ENCODE results near the gene KLK15.
"Not testable (repeated sequence)": the region's sequence is repeated elsewhere in the genome, so short reads cannot be mapped to it uniquely, and the experiment has no call there.

Gene KLK15

DNA sequence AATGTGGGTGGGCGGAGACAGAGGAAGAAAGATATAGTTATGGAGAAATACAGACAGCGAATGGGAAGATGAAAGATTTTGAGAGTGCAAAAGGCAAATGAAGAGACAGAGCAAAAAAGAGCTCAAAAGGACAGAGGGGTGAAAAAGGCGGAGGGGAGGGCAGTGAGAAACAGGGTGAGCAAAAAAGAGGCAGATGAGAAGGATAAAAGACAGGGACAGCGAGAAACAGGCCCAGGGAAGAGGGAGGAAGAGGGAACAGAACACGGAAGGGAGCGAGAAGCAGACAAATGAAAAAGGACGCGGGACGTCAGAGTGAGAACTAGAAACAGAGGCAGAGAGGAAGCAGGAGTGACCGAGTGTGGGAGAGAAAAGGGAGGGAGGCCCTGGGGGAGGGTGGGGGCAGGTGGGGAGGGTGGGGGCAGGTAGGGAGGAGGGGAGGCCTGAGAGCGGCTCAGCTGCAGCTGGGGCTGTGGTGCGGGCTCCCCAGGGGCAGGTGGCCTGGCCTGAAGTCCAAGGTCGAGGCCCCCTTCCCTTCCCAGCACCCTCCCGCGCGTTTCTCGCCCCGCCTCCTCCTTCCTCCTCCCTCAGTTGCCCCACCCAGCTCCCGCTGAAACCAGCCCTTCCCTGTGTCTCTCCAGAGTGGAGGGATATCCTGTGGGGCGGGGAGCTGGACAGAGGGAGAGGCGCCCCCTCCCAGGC lies 12.7 kb downstream of the KLK15 start:
- no peak for DNase-seq (ENCODE audit: low read depth)

DNA sequence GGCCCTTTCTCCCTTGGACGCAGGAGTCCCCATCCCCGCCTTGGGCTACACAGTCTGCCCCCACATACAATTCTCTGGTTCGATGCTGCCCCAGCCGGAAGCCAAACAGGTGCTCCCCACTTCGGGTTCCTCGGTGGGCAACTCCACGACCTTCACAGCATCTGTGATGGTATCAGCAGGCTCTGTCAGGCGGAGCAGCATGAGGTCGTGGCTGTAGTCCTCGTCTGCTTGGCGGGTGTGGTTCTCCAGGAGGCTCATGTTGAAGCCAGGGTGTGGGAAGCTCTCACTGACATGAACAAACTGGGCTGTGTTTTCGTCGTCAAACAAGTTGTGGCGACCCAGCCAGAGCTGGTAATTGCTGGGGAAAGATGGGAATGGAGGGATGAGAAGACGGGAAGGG lies 13.3 kb downstream of the KLK15 start:
- DNase-seq (ENCODE audit: low read depth), result no peak

DNA sequence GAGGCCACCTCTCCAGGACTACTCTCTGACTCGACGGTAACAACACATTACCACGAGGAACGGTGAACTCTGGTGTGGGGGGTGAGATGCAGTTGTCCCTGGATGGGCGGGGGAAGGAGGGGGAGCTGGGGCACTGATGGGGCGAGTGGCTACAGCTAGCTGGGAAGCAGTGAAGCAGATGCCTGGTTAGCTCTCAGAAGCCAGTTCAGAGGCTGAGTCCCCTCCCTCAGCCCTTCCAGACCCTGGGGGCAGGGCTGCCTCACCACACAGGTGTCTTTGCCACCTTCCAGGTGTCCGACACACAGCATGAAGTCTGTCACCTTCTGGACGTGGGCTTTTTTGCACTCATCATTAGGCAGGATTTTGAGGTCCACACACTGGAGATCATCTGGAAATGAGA lies 13.7 kb downstream of the KLK15 start:
- no peak for DNase-seq (ENCODE audit: low read depth)

DNA sequence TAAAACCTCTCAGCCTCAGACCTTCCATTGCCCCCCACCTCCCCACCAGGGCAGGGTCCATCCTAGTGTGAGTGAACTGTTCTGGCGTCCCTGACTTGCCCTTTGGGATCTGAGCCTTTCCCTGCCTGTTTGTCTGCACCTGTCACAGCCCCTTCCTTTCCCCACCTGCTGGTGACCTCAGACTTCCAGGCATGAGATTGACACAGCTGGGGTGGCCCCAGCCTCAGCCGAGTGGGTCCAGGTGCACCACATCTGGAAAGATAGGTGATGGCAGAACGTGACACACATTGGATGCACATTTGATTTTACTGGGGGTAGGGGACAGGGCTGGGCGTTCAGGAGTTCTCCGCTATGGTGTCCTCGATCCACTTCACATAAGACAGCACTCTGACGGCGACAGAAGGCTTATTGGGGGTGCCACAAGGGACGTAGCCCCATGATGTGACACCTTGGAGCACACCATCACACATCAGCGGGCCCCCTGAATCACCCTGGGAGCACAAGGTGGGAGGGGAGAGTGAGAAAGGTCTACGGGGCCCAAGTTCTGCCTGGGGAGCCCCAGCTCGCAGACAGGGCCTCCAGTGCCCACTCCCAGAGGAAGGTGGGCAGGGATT lies 14.4 kb downstream of the KLK15 start:
- DNase-seq (ENCODE audit: low read depth), result no peak

DNA sequence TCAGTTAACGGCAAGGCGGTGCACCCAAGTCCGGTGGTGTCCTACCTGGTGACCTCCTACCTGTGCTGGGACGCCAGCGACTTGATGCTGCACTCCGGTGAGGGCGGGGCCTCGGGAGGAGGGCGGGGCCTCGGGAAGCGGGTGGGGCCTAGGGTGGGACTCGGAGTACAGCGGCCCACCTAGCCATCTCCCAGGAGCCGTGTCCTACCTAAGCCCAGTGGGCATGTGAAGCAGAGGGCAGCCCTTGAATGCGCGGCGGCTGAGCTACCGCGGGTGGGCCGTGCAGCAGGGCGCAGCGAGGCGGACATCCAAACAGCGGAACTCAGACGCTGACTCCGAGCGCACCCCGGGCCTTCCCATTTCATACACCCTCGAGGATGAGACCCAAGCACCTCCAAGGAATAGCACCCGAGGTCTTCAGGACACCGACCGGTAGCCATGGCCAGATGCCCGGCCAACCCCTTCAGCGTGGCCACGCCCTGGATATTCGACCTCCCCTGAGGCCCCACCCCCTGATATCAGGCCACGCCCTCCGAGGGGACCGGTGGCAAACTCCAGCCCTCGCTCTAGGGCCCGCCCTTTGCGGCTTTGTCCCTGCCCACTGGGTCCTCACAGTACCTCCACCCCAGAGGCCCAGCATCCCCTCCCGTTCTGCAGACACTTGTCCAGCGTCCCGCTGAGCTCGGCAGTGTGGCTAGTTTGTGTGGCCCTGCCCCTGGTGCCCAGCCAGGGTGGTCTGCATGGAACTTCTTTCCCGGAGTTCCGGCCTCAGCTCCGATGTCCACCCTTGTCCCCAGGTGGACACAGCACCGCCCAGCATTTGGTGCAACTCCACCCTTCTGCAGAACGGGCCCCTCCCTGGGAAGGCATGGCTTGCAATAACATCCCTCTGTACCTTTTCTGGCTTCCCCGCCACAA lies 15.2 kb downstream of the KLK15 start:
- no peak for DNase-seq (ENCODE audit: low read depth)

DNA sequence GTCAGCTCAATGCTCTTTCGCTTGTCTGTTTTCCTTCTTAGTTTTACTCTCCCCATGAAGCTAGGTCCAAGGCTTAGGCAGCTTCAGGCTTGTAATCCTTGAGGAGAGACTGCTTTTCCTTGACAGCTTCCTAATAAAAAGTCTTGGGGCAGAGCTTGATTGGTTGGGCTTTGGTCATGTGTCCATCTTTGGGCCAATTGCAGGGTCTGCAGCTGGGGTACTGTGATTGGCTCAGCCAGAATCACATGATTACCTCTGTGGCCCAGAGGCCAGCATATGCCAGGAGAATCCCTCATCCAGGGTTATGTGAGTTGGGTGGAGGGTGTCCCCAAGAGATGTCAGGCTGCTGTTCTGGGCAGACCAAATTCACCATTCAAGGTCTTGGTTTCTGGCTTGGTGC lies 17.9 kb downstream of the KLK15 start:
- no peak for DNase-seq (ENCODE audit: low read depth)

DNA sequence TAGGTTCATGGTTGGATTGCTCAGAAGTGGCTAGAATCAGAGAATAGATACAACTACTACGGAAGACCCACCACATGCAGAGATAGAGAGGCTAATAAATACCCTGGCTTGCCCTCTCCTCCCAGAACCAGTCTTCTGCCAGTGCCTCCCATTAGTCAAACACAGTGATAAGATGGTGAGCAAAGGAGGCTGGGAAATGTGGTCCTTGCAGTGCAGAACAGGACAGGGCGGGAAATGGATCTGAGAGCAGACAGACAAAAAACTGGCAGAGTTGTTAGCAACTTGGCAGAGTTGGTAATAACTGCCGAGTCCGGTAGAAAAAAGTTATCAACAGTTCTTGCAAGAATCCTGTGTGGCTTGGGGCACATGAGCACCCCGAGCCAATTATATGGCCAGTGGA lies 18.5 kb downstream of the KLK15 start:
- no peak for DNase-seq (ENCODE audit: low read depth)

DNA sequence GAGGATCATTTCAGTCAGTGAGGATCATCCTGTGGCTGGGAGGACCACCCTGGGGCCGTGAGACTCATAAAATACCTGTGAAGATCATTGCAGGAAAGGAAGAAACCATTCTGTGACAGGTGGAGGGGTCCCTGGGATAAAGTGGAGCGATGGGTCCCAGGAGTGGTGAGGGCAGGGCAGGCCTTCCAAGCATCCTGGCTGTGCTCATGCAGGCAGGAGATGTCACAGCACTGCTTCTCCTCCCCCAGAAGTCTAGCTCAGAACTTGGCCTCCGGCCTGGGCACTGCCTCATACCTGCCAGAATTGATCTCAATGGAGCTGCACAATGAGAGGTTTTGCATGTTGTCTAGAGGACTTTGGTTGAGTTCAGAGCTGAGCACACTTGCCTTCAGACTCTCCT lies 20.9 kb downstream of the KLK15 start:
- DNase-seq (ENCODE audit: low read depth), result no peak

DNA sequence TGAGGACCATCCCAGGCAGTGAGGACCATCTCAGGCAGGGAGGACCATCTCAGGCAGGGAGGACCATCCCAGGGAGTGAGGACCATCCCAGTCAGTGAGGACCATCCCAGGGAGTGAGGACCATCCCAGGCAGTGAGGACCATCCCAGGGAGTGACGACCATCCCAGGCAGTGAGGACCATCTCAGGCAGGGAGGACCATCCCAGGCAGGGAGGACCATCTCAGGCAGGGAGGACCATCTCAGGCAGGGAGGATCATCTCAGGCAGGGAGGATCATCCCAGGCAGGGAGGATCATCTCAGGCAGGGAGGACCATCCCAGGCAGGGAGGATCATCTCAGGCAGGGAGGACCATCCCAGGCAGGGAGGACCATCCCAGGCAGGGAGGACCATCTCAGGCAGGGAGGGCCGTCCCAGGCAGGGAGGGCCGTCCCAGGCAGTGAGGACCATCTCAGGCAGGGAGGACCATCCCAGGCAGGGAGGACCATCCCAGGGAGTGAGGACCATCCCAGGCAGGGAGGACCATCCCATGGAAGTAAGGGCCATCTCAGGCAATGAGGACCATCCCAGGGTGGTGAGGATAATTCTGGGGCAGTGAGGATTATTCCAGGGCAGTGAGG lies 21.6 kb downstream of the KLK15 start:
- DNase-seq (ENCODE audit: low read depth), result not testable (repeated sequence)

DNA sequence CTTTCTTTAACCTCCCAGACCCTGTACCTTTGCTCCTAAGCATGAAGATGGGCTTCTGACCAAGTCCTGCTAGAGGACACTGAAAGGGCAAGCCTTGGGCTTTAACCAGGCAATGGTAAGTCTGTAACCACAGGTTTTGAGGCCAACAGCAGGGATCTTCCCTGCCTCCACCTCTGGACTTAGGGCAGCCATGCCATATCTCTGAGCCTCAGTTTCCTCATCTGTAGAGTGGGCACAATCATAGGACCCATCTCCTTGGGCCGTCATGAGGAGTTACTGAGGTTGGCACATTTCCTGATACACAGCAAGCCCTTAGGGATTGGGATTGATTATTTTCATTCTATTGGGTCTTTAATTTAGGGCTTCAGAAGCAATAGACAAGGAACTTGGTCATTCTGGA lies 24.5 kb downstream of the KLK15 start:
- DNase-seq (ENCODE audit: low read depth), result no peak

DNA sequence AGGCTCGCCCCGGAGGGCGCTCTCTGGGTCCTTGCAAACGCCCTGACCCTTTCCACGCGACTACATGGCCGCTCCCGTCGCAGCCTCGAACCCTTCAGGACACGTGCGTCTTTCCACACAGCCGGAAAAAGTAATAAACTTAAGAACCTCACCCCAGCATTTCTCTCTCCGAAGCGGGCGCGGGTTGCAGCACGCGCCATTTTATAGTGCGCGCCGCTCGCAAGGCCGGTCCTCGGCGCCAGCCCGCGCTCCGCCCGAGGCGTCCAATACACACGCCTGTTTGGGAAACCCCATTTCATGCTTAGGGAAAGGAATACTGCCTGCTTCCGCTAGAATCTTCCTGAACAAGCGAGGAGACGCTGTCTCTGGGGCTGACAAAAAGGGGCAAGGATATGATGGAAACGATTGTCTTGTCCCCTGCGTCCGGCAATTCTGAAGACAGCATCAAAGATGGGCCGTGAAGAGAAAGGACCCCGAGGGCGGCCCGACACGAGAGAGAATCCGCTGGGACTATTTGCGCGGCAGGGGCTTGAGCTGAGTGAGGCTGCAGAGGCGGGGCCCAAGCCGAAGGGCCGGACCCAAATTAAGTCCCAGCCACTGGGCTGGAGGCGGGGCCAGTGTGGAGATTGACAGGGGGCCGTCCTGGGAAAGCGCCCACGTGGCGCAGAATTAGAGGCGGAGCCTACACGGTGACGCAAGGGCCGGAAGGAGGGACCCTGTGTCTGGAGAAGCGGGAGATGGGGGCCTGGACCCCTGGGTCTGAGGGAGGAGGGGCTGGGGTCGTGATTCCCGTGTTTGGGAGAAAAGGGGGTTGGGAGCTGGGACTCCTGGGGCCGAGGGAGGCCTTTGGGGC lies 28.7 kb downstream of the KLK15 start:
- peak; percentile 97 for DNase-seq (ENCODE audit: low read depth)

DNA sequence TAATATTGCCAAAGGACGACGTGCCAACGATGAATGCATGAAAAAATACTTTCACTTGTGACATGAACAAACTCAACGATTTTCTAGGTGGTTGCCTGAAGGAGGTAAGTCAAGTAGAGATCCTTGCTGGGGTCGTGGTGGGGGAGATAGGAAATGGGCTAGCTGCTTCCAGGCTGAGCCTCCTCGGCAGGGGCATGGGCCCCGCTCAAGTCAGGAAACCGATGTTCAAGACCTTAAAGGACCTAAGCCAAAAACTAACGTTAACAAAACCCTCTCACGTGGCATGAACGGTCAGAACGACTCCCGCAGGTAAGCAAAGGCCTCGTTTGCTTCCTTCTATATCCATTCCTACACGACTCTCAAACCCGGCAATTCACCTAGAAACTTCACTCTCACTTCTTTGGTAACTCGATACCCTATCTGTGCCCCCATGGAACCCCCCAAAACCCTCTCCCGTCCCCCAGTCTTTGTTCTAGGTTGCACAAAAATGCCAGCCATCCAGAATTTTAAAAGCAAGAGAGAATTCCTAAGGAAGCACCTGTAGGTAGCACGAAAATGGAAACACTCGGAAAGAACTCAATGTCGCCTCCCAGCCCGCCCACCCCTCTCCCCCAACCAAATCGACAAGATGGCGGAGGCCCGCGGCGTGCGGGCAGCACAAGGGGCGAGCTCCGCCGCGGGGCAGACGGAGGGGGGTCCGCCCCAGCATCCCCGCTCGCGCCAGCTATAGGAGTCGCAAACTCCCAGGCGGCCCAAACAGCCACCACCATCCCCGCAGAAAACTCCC lies 29.5 kb downstream of the KLK15 start:
- DNase-seq (ENCODE audit: low read depth), result no peak

DNA sequence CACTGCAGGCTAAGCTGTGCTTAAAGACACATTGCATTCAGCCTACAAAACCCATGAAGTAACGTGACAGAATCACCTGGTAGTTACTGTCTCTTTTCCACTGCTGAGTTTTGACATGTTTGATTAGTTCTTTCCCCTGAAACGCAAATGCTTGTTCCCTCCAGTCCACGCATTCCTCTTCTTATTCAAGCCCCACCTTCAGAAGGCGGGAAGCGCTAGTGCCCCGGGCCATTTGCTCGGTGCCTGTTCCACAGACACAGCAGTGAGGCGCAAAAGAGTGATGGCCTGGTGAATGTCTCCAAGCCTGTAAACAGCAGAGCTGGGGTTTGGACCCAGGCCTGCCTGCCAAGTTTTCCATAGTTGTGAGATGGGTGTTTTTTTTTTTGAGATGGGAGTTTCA lies 32.3 kb downstream of the KLK15 start:
- no peak for DNase-seq (ENCODE audit: low read depth)

DNA sequence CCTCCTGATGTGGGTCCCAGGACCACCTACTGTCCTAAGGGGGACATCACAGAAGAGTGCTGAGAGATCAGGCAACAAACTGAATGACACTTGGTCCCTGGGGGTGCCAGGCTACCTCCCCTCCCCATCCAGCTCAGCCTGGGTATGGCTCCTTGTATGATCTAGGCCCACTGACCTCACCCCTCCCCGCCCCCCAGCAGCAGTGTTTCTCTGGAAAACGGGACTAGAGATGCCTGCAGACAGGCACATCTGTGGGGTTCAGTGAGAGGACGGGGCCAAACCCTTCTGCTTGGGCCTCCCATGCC lies 33.9 kb downstream of the KLK15 start:
- no peak for DNase-seq (ENCODE audit: low read depth)

DNA sequence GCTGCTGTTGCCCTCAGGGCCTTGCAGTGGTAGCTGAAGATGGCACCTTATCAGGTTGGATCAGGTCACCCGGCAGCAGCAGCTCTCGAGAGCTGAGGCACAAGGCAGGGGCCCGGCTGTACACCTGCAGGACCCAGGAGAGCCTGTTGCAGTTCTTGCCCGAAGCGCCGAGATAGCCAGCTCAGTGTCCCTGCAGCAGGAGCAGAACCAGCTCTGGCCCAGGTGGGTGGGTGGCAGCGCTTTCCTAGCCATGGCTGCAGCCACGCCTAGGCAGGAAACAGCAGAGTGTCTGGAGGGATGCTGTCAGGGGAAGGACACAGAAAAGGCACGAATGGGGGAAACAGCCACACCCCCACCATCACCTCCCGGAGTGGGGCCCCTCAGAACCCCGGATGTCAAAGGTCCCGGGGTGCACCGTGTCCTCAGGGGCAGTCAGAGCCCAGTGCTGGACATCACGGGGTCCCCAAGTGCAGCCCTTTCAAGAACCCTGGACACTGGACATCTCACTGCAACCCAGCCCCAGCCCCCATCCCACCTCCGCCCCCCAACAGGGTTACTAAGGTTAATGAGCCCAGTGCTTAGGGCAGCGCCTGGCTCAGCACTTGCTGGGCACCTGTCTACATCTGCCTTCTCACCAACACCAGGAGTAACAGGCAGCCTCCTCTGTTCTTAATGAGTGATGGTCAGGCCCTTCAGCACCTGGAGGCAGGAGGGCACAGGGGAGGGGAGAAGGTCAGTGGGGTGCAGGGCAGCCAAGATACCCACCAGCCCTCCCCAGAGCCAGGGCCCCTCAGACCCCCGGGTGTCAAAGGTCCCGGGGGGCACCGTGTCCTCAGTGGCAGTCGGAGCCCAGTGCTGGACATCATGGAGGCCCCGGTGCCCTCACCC lies 34.5 kb downstream of the KLK15 start:
- no peak for DNase-seq (ENCODE audit: low read depth)

DNA sequence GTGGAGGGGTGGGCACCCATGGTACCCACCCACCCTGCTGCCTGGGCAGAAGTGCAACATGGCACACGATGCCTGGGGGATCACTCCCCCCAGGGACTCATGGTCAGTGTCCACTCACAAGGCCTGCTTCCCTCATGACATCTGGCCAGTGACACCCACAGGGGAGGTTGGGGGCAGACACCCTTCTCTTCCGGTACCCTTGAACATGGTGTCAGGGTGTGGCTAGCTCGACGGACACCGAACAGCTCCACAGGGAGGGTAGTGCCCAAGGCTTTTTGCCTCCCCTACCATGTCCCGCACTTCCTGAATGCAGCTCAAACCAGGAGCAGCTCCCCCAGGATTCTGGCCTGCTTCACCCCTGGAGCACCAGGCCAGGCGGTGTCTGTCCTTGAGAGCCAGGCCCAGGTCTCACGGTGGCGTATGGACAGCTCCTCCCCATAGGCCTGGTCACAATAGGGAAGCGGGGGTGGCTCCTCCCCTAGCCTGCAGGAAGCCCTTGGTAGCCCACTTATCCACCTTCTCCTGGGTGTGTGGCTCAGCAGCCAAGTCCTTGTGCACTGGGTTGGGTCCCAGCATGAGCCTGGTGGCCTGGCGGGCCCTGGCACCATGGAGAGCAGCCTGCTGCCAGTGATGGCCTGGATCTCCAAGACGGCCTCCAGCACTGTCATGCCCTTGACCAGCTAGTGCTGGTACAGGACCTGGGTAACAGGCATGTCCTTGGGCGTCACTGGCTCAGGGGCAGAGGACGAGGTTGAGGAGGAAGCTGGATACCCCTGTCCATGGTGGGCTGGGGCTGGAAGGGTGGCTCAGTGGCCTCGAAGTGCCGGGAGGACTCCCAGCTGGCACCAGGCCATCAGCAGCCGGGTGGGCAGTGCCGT lies 35.4 kb downstream of the KLK15 start:
- no peak for DNase-seq (ENCODE audit: low read depth)

DNA sequence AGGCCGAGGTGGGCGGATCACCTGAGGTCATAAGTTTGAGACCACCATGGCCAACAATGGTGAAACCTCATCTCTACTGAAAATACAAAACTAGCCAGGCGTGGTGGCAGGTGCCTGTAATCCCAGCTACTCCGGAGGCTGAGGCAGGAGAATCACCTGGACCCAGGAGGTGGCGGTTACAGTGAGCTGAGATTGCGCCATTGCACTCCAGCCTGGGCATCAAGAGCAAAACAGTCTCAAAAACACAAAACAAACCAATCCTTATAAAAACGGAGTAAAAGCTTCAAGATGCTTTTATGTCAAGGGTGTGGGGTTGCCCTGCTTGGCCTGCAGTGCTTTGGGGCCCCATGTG lies 36.0 kb downstream of the KLK15 start:
- no peak for DNase-seq (ENCODE audit: low read depth)

DNA sequence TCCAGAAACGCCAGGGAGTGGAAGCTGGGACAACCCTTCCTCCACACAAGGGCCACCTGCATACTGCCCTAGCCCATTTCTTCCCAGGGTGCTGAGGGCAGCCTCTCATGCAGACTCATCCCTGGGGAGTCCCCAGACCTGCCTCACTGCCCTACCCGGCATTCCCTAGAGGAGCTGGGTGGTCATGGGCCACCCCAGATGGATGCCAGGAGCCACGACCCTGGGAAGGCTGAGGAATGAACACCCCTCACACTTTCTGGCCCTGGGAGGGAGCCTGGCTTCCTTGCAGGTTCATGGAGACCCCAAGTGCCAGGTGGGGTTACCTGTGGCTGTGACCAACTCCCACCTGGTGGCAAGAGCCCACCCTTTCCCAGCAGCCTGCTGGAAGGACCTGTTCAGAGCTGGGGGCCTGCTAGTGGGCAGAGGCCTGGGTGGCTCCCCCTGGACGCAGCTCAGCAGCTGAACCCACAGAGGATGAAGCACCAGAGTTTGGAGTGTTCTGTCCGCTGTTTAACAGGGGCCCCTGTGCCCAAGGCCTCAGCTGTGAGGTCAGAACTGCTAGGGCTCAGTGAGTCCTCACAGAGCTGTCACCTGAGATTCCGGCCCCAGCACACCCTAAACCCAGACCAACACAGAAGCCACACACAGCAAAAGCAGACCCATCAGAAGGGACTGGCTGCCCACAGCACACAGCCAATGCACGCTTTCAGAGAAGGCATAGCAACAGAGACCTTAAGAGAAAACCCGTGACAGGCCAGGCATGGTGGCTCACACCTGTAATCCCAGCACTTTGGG lies 36.5 kb downstream of the KLK15 start:
- no peak for DNase-seq (ENCODE audit: low read depth)

Data from stimulated activated CD8-positive, alpha-beta memory T cell treated with anti-CD3 and anti-CD28 coated beads, Interleukin-4, amount 100 ng/mL, for 24 hours (primary cell).